HTR-8/SVneo (cell line): ENCODE results near the gene TNNT3.
A peak's percentile ranks its signal among the peaks of the same experiment; 100 is the strongest.
"Not testable (repeated sequence)": the region's sequence is repeated elsewhere in the genome, so short reads cannot be mapped to it uniquely, and the experiment has no call there.

Experiments used
- DNase-seq: peaks from one replicate; pipeline ENCODE4 v3.0.0; 2011; ENCODE audit warnings: low spot score, mixed read lengths; ENCODE audit not compliant: insufficient read length
- FAIRE-seq: peaks from 2 replicates; lab custom pipeline; 2011; peaks lifted over from hg19 to GRCh38; lab: Jason Lieb, UNC

The TNNT3 gene

DNA sequence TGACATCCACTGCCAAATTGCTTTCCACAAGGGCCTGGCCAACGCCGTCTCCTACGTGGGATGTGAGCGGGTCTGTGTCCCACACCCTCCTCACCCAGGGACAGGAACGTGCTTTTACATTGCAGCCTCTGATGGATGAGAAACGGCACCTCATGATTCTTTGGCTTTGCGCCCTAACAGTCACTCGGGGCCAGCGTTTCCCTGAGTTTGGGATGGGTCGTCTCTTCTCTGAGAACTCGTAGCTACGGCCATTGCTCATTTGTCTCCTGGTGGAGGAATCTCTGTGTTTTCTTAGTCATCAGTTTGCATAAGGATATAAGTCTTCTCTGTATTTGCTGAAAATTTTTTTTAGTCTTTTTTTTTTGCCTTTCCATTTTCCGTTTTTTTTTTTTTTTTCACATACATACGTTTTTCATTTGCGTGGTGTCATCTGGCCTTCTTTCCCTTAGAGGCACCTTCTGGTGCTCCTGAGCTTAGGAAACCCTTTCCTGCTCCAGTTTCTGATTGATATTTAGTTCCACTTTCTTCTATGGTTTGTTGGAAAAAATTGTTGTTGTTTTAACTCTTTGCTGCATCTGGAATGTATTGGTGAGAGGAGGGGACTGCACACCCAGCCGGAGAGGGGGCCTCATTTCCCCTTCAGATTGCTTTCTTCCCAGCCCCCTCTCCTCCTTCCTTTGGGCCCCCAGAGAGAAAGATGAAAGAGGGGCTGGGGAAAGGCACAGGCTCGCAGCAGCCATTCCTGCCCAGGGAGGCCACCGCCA lies 12.0 kb downstream of the TNNT3 start:
- FAIRE-seq: no peak
- no peak for DNase-seq

GRCh38 chr11:1932105-1932480 lies 12.6 kb downstream of the TNNT3 start:
- DNase-seq (no peak), FAIRE-seq (no peak)

DNA sequence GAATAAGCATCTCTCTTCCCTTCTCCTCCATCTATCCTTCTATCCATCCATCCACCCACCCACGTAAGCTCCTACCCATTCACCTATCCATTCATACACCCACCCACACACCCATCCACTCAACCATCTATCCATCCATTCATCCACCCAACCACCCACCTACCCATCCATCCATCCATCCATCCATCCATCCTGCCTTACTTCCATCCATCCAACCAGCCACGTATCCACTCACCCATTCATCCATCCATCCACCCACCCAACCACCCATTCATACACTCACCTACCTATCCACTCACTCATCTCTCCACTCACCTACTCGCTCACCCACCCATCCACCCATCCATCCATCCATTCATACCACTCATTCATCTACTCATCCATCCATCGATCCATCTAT lies 13.2 kb downstream of the TNNT3 start:
- FAIRE-seq (no peak), DNase-seq (no peak)

GRCh38 chr11:1933416-1934334 lies 14.2 kb downstream of the TNNT3 start:
- no peak for DNase-seq
- FAIRE-seq: no peak

DNA sequence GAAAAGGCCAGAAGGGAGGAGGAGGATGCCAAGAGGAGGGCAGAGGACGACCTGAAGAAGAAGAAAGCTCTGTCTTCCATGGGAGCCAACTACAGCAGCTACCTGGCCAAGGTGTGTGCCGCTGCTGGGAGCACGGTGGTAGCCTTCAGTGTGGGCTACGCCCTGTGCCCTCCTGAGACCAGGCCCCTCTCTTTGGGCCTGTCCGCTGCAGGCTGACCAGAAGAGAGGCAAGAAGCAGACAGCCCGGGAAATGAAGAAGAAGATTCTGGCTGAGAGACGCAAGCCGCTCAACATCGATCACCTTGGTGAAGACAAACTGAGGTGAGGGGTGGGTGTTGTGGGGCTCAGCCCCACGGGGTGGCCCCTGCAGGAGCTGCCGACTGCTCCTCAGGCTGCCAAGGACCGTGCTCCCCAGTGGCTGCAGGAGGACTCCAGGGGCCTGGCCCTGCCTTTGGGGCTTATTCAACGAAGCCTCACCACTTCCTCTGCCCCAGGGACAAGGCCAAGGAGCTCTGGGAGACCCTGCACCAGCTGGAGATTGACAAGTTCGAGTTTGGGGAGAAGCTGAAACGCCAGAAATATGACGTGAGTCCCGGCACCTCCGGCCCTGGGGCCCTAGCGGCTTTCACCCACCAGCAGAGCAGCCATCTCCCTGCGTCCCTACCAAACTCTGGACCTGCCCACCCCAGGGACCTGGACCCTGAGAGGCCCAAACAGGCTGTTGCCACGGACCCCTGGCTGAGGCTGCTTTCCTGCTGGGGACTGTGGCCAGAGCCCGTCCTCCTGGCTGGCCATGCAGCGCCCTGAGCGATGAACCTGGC lies 15.0 kb downstream of the TNNT3 start:
- DNase-seq (no peak), FAIRE-seq (no peak)

DNA sequence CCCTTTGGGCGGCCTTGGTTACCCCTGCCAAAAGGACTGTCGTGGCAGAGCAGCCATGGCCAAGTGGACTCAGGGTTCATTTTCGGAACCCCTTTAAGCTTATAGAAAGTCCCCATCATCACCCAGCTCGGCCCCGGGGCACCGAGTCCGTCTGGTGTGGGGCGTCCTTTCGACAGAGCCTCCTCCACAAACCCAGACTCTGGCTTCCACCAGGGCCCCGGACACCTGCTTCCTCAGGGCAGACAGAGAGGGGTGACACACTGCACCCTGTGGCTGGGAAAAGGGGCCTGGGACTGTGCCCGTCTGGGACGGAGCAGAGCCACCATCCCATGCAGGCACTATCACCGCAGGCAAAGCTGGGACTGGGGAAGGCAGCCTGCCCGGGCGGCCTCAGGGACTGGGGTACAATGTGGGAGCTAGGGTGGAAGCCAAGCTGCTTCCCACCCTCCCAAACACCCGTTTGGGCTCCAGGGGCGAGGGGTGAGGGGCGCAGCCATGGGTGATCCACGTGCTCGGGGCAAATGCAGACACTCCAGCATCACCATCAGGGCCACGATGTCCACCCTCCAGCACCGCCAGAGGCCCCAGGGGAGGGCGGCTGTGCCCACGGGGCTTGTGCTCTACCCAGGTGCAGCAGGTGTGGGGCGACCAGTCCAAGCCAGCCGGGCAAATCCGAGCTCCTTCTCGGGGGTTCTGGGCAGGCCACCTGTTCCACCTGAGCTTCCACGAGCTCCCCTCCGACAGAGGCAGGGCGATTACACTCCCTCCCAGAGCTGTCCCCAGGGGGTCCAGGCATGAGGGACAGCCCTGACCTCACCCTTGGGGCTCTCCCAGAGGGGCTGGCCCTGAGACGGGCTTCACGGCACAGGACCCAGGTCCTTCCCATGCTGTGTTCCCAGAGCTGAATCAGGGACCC lies 15.9 kb downstream of the TNNT3 start:
- DNase-seq: no peak
- FAIRE-seq: no peak

DNA sequence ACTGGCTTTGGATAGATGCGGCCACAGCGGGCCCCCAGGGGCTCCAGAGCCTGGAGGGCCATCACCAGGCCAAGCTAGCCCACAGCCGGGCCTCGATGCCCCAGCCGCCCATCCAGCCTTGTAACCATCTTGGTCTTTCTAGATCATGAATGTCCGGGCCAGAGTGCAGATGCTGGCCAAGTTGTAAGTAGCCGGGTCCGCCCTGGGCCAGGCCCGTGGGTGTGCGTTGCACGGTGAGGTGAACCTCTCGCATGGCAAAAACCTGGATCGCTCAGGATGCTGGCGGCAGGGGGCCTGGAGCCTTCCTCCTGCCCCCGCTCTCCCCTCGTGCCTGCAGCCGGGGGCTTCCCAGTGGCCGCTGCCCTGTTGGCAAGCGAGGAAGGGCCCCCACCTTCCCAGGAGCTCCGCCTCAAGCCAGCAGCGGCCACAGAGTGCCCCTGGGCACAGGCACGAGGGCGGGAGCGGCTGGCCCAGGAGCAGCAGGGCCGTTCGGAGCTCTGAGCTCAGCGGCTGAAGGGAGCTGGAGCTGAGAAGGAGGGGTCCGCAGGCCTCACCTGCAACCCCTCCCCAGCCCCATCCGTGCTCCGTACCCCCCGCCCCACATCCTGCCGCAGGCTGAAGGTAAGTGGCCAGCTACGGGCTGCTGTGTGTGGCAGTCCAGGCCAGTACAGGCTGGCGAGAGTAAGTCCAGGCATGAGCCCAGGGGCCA lies 16.7 kb downstream of the TNNT3 start:
- FAIRE-seq (no peak), DNase-seq (no peak)

GRCh38 chr11:1936781-1937615 lies 17.5 kb downstream of the TNNT3 start:
- no peak for DNase-seq
- FAIRE-seq: no peak

DNA sequence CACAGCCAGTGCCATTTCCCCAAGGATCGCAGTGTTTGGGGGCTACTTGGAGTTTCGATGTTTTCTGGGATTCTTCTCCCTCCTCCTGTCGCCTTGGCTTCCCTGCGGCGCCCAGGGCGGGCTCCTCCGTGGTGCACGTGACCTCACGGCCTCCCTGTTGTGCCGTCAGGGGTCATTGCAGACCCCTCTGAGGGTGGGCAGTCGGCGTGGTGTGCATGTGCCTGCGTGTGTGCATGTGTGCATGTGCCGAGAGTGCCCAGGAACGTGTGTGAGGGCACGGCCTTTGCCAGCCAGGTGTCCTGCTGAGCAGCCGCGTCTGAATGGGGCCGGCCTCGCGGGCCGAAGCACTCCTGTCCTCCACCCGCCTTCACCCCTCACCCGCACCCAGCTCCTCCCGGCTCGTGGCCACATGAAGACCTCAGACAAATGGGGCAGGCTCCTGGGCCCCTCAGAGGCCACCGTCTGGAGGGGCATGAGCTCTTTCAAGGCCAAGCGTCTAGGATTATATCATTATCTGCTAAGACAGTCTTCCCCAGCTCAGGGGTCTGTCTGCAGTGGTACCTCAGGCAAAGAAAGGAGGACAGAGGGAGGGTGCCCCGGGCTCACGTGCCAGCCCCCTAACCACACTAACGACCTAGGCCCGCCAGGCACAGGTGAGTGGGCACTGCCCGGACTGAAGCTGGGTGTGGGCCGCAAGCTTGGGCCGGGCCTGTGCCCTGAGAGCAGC lies 18.3 kb downstream of the TNNT3 start:
- FAIRE-seq (no peak), DNase-seq (no peak)

DNA sequence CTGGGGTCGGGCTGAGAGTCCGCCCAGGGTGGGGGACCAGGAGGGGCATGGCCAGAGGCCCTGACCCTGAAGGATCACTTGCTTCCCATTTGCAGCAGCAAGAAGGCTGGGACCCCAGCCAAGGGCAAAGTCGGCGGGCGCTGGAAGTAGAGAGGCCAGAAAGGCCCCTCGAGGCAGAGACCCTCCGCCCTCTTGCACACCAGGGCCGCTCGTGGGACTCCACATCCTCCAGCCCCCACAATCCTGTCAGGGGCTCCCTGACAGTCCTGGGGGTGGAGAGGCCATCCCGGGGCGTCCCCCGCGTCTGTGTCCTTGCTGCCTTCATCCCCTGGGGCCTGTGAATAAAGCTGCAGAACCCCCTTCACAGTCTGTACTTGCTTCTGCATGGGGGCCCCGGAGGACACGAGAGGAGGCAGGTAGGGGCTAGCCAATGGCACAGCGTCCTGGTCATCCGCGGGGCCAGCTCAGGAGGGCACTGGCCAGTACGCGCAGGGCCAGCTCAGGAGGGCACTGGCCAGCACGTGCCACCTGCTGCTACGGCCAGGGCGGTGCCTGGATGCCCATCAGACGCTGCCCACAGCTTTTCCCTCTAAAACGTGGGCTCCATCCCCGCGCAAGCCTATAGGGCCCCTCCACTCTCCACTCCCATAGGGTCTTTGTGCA lies 19.0 kb downstream of the TNNT3 start:
- no peak for FAIRE-seq
- DNase-seq: no peak

GRCh38 chr11:1939006-1939625 lies 19.6 kb downstream of the TNNT3 start:
- FAIRE-seq (no peak), DNase-seq (peak; percentile 28)

GRCh38 chr11:1939788-1940187 lies 20.3 kb downstream of the TNNT3 start:
- DNase-seq: not testable (repeated sequence)

GRCh38 chr11:1942558-1943260 lies 23.2 kb downstream of the TNNT3 start:
- no peak for FAIRE-seq

More at GRCh38 chr11:1939788-1940187, 20.3 kb downstream of the TNNT3 start:
- not testable (repeated sequence) for FAIRE-seq

DNA sequence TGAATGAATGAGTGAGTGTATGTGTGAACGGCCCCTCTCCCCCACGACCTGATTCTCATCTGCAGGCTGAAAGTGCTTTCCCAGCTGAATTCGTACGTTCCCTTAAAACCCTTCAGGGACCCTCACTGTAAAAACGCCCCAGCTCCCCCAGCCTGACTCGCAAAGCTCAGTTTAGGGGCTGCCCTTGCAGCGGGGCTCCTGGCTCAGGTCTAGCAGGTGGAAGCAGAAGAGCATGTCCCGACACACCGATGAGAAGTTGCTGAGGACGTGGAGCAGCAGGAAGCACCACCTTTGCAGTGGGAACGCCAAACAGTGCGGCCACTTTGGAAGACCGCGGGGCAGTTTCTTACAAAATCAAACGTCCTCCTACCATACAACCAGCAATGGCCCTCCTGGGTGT lies 24.1 kb downstream of the TNNT3 start:
- no peak for FAIRE-seq
- no peak for DNase-seq

More at GRCh38 chr11:1942558-1943260, 23.2 kb downstream of the TNNT3 start:
- no peak for DNase-seq

- FAIRE-seq: no peak
- DNase-seq: no peak
These were observed 24.5 kb downstream of the TNNT3 start for GRCh38 chr11:1943977-1944376.
